Cardiac septum (tissue), 1 donor: ENCODE measurements around the gene SORCS1. TPM values are rescaled to one million over a fixed set of nuclear protein-coding genes. Genes with fewer than 3 reads are reported as not detected.

ENCODE experiments used
- DNase-seq: peaks from one replicate; pipeline ENCODE4 v3.0.0-alpha.2; 2020; ENCODE audit warnings: low spot score
- intact Hi-C: fragments of 100-400 bp; cut with DNase I; formaldehyde crosslinking; loops from one replicate; pipeline ENCODE4 v1.14.0; 2022
- total RNA-seq: library from RNA; stranded (reverse); fragmentation: NEBNext Ultra II Directional; extraction: Animal tissue kit (Norgen Biotek cat#: 25700); gene quantifications from one replicate; pipeline ENCODE4 v1.2.1, GENCODE V29; 2021
- donor health status: DM: no; HTN: no; CAD: no.

The SORCS1 gene
- total RNA-seq, 1 donor from 2014 or later: 0.43 TPM

GRCh38 chr10:107122703-107123102 lies 41.8 kb downstream of the SORCS1 start:
- intact Hi-C loops: no loop called here
- no peak for DNase-seq

DNA sequence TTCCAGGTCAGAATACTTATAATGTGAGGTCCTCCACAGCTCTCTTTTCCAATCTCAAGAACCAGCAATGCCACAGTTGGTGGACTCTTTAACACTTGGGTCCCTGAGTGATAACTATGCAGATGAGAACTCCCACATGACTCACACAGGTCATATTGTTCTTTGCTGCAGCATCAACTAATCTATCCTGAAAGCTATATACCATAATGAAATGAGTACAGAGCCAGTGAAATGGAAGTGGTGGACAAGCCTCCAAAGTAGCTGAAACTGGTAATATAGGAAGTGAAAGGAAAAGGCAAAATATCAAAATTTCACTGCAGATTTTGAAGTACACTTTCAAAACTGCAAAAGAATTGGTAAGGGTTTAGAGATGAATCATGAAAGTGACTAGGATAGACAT lies 45.6 kb downstream of the SORCS1 start:
- intact Hi-C loops: no loop called here
- no peak for DNase-seq

- DNase-seq: no peak
- intact Hi-C loops: no loop called here
Observed at GRCh38 chr10:107104026-107104652, 60.4 kb downstream of the SORCS1 start.

- intact Hi-C loops: no loop called here
- DNase-seq: no peak
Observed at GRCh38 chr10:107103174-107104025, 61.1 kb downstream of the SORCS1 start.

DNA sequence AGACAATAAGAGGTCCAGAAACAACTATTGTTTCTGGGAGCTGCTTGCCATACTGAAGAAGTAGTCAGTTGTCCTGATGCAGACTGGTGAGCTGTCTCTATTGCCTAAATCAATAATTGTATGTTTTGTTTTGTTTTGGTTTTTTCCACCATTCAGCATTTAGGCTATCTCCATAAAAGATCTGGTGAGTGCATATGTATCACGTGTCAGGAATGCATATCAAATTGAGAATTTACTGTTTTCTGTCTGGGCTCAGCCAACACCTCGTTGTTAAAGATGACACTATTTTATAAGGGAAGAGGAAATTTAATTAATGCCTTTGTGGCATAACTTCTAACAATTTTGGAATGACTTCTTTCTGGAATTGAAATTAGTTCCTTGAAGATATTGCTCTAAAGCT lies 66.2 kb downstream of the SORCS1 start:
- intact Hi-C loops: no loop called here
- no peak for DNase-seq

DNA sequence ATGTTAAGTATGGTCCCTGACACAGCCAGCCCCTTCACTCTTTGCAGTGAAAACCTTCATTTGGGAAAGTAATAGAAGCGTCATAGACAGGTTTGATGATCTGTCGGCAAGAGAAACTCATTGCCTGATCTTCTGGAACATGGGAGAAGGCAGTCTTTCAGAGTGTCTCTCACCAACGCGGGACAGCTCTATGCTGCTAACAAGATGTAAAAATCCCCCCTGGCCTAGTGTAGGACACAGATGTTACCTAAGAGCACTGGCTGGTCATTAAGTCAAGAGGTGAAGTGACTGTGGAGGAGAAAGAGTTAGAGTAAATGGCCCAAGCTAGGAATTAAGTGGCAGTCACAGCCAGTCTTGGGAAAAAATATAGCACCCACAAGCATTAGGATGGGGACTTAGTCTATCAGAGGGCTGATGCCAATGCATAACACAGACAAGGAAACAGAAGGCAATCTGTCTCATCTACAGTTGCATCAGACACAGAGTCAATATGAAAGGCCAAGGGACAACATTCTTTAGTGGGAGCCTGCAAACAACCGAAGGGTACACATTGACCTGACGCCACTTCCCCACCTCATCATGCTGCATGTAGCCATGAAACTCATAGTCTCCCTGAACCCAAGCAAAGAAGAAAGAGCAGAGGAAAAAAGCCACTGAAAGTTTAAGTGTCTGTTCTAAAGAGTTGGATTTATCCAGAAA lies 69.5 kb downstream of the SORCS1 start:
- intact Hi-C loops: no loop called here
- DNase-seq: no peak

DNA sequence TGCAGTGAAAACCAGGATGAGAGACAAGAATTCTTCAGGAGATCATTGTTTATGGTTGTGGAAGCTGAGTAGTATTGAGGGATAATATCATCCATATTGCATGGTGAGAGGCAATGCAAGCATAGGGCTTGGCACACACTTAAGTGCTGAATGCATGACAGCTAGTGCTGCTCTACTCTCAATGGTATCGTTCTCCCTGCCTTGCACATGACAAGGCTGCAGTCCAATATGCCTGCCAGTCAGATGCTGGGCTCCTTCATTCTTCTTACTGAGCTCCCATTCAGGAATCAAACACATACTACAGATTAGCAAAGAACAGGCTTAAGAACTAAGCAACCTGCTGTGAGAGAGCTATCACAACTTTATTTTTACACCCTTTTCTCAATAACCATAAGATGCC lies 72.2 kb downstream of the SORCS1 start:
- intact Hi-C loops: no loop called here
- no peak for DNase-seq

GRCh38 chr10:107091126-107091525 lies 73.4 kb downstream of the SORCS1 start:
- no peak for DNase-seq
- intact Hi-C loops: no loop called here

DNA sequence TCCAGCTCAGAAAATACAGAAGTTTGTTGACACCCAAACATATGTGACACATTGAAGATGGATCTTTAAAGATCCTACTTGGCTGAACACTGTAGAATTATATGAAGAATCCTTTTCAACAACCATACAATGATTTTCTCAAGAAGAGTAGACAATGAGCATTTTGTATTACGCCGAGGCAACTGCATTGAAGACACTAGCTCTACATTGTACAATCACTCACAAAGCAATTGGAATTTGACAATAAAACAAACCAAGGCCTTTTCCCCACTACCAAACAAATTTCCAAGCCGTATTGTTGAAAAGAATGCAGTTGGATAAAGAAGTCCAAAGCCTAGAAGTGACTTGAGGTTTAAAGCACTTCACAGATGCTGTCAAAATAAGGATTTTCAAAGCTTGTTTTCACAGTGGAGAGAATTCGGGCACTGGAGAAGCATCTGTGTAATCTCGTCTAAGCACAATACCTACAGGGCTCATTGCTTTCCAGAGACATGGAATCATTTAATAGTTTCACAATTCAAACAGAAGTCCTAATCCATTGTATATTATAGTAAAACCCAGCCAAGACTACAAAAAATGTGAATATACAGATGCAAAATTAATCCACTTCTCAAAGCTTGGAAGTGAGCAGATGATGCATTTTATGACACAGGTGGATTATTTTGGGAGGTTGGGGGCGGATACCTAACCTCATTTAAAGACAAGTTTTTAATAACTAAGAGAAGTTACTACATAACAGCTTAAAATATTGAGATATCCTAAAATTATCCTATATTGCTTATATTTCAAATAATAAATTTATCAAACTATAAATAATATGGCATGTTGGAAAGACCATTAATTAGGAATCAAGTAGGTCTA lies 78.6 kb downstream of the SORCS1 start:
- DNase-seq: no peak
- intact Hi-C loops: no loop called here

DNA sequence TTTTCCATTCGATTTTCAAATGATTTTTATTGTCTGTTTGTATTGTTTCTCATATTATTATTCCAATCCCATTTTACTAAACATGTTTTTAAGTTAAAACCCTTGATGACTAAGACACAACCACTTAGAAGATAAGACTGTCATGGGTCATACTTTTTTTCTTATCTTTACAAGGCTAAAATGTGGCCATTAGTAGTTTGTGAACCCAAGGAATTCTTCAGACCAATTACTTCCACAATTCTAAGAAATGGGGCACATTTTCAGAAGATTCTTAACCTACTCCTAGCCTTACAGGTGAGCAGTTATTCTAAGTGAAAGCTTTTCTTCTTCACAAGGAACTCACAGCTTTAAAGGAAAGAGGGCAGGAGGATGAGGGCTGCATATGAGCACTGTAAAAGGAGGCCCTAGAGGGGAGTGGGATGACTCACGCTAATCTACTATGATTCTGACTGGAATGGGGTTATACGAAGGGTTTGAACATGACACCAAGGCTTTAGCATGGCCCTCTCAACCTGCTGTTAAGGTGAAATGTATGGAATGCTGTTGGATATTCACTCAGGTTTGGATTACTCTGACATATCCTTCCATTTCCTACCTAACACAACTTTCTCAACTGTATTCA lies 81.0 kb downstream of the SORCS1 start:
- DNase-seq: no peak
- intact Hi-C loops: no loop called here

DNA sequence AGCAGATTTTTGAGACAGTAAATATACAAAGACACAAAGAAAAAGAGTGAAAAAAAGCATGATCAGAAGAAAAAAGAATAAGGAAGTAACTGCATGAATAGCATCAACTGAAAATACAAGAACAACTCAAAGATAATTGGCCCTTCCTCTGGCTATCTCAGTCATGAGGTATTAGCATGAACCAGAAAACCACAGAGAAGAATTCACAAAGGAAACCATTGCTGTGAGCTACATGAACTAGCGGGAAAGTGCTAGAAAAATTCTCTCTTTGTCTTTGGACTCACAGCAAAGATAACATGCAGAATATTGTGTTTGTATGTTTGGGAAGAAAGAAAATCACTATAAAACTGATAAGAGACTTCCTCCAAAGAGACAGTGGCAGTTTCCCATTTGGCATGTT lies 82.9 kb downstream of the SORCS1 start:
- intact Hi-C loops: no loop called here
- no peak for DNase-seq

- intact Hi-C loops: no loop called here
Observed at GRCh38 chr10:107075117-107075516, 89.4 kb downstream of the SORCS1 start.

GRCh38 chr10:107072786-107073185 lies 91.7 kb downstream of the SORCS1 start:
- intact Hi-C loops: no loop called here
- no peak for DNase-seq

More at GRCh38 chr10:107075117-107075516, 89.4 kb downstream of the SORCS1 start:
- no peak for DNase-seq

GRCh38 chr10:107072028-107072427 lies 92.5 kb downstream of the SORCS1 start:
- intact Hi-C loops: no loop called here
- DNase-seq: no peak

DNA sequence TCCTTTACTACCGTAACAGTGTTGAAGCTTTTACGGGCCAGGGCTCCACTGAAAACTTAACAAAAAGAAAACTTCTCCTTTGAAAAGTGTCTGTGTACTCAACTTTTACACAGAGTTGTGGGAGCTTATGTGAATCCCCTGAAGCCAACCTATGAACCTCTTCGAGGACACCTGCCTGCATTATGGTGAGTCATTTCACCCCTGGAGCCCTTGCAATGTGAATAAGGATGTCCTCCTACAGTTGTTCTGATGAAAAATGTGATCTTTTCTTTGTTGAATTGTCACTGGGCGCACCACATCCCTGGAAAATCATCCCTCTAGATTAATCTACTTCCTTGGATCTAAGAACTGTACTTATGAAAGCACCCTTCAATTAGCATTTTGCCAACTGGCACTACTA lies 93.2 kb downstream of the SORCS1 start:
- intact Hi-C loops: no loop called here
- DNase-seq: no peak

GRCh38 chr10:107067843-107068242 lies 96.7 kb downstream of the SORCS1 start:
- intact Hi-C loops: no loop called here
- no peak for DNase-seq

GRCh38 chr10:107064075-107064474 lies 100.4 kb downstream of the SORCS1 start:
- DNase-seq: no peak
- intact Hi-C loops: no loop called here

- intact Hi-C loops: no loop called here
- no peak for DNase-seq
Observed at GRCh38 chr10:107059872-107060271, 104.6 kb downstream of the SORCS1 start.

DNA sequence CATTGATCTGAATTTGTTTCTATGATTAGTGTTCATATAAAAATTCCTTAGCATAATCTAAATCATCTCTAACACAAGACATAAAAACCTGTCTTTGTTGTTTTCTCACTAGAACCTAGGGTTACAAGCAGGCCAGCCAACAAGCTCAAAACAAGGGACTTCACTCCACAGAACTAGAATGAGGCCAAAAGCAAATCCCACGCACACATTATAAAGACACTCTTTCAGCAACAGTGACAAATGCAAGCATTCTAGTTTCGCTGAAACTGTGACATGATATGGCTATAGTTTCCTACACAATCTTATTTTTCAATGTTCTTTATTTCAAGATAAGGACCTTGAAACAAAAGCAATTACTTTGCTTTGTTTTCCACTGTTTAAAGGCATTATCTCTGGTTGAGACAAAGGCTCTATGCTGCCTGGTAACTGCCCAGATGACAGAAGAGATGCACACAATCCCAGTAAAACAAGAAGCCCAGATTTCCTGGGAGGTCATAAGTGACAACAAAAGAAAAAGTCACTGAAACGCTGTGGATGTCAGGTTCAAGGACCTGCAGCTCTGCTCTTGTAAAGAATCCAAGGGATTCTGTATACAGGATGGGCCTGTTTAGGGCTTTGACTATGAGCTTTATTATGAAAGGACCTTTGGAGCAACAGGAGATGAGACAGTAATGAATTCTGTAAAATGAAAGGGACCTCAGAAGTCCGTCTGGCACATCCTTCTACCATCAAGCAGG lies 105.3 kb downstream of the SORCS1 start:
- intact Hi-C loops: no loop called here
- DNase-seq: no peak
